ENCODE data around the gene FNDC8. TPM values are rescaled to one million over a fixed set of nuclear protein-coding genes. Genes with fewer than 3 reads are reported as not detected.
A peak's percentile ranks its signal among the peaks of the same experiment; 100 is the strongest.
"Not testable (repeated sequence)": the region's sequence is repeated elsewhere in the genome, so short reads cannot be mapped to it uniquely, and the experiment has no call there.

FNDC8 gene
- total RNA-seq, 4 donors from 2014 or later, result not detected

DNA sequence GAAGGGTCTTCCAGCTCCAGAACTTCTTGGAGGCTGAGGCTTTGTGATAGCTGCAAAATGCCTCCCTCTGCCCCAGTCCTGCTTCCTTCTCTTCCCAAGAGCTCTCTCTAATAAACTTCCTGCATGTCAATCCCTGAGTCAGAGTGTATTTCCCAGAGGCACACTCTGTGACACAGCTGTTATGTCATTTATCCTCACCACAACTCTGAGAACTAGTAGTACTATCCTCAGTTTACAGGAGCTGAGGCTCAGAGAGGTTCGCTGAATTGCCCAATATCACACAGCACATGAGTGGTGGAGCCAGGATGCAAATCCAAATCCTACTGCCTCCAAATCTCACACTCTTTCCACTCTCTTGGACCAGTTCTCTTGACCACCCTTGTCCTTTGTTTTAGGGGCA lies 46.3 kb downstream of the FNDC8 start:
- Histone ChIP-seq H3K36me3 (no peaks in the 10 kb centered on the region), H3K4me1 (no peaks in the 10 kb centered on the region), H3K27me3 (no peaks in the 10 kb centered on the region), H3K4me3 (replicated peaks in 1 of 3) (no peak overlapping the region), H3K27ac (no peak overlapping the region), H3K9me3 (no peaks in the 10 kb centered on the region)
- DNase-seq, result no peak
- no peak for TF ChIP-seq POLR2A (IDR thresholded peaks at IDR 0.05)
- TF ChIP-seq, protein P1, sequence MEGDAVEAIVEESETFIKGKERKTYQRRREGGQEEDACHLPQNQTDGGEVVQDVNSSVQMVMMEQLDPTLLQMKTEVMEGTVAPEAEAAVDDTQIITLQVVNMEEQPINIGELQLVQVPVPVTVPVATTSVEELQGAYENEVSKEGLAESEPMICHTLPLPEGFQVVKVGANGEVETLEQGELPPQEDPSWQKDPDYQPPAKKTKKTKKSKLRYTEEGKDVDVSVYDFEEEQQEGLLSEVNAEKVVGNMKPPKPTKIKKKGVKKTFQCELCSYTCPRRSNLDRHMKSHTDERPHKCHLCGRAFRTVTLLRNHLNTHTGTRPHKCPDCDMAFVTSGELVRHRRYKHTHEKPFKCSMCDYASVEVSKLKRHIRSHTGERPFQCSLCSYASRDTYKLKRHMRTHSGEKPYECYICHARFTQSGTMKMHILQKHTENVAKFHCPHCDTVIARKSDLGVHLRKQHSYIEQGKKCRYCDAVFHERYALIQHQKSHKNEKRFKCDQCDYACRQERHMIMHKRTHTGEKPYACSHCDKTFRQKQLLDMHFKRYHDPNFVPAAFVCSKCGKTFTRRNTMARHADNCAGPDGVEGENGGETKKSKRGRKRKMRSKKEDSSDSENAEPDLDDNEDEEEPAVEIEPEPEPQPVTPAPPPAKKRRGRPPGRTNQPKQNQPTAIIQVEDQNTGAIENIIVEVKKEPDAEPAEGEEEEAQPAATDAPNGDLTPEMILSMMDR (IDR thresholded peaks at IDR 0.05), result no peak
- WGBS, 2 donors, result 75 to 88% methylated on average over 1 of the region's 1 CpG
- intact Hi-C loops (cut with DNase I), result no loop called here

DNA sequence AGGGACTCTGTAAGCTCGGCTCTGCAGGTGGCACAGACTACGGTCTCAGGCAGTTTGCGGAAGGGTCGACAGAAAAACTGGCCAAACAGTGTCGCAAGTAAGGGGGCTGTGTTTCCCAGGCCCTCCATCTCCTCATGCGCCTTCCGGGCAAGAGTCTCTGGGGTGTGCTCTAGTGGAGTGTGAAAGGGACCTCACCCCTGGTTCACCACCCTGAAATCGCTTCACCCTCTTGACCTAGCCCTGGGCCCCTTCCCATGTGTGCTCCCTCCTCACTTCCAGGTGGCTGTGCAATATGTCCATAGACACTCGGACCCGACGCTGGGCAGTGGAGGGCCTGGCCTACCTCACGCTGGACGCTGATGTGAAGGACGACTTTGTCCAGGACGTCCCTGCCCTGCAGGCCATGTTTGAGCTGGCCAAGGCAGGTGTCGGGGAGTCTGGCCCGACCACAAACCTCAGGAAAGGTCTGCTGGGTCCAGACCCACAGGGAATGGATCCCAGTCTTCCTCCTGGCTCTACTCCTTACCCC lies 48.5 kb downstream of the FNDC8 start:
- intact Hi-C loops (cut with DNase I), result loop anchor here (10.0 kb wide), 1 partner anchor 365 kb away; the partner anchor contains the start of gene SLFN12L

DNA sequence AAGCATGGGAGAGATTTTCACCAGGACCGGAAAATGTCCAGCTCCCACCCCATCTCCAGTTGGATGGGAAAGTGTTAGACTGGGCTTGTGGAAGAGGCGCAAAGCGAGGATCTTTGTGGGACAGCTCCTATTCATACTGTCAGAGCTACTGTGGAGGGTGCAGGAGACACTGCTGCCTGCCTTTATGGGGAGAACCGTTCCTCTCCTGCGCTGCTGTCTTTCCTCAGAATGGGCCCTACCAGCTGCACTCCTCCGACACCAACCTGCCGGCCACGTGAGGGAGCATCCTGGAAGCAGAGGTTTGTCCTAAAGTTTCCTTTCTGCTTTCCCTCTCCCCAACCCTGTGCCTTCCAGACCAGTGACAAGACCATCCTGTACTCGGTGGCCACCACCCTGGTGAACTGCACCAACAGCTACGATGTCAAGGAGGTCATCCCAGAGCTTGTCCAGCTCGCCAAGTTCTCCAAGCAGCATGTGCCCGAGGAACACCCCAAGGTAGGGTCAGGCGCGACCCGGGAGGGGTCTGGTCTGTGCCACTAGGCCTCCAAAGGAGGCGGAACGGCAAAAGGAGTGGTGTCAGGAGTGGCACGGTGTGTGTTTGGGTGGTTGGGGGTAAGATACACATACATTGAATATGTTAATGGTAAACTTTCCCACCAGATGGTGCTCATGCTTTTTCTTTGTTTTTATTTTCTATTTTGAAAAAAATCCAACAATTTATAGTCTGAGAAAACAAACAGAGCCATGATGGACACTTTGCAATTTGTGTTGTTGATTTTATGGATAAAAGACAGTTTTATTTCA lies 49.8 kb downstream of the FNDC8 start:
- Histone ChIP-seq H3K36me3 (no peaks in the 10 kb centered on the region), H3K27me3 (no peaks in the 10 kb centered on the region), H3K4me1 (no peaks in the 10 kb centered on the region), H3K9me3 (no peaks in the 10 kb centered on the region), H3K27ac (no peak overlapping the region), H3K4me3 (replicated peaks in 1 of 3) (no peak overlapping the region)
- TF ChIP-seq POLR2A (IDR thresholded peaks at IDR 0.05), result no peak
- TF ChIP-seq, protein P1 (IDR thresholded peaks at IDR 0.05), result peak in 1 of 6 experiments; percentile 8
- 67 to 72% methylated on average over 16 to 18 of the region's 18 CpGs for WGBS, 2 donors
- DNase-seq, result no peak
- intact Hi-C loops (cut with DNase I), result loop anchor here (10.0 kb wide), 1 partner anchor 364 kb away; the partner anchor contains the start of gene SLFN12L

More for the DNA sequence above, 48.5 kb downstream of the FNDC8 start:
- Histone ChIP-seq H3K9me3 (no peaks in the 10 kb centered on the region), H3K36me3 (no peaks in the 10 kb centered on the region), H3K27ac (no peak overlapping the region), H3K4me3 (replicated peaks in 1 of 3) (no peak overlapping the region), H3K27me3 (no peaks in the 10 kb centered on the region), H3K4me1 (no peaks in the 10 kb centered on the region)
- DNase-seq, result no peak
- WGBS, 2 donors, result 85 to 89% methylated on average over 17 of the region's 17 CpGs
- TF ChIP-seq, protein P1 (IDR thresholded peaks at IDR 0.05), result no peak
- TF ChIP-seq POLR2A (IDR thresholded peaks at IDR 0.05), result no peak

DNA sequence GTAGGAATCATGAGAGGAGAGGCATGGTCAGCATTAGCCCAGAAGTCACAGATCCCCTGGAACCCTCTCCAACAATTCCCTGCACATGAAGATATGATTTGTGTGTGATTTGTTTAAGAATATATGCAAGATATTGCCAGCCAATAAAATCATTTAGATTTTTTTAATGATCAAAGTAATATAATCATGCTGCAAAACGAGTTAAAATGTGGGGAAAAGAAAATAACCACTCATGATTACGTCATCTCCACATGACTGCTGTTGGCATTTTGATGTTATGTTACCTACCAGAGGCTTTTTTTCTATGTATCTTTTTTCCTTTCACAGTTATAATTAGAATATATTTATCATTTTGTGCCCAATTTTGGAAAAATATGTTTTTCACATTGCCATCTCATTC lies 50.4 kb downstream of the FNDC8 start:
- DNase-seq, result no peak
- no peaks in the 10 kb centered on the region for H3K36me3 ChIP-seq
- no peak for TF ChIP-seq POLR2A (IDR thresholded peaks at IDR 0.05)
- TF ChIP-seq, protein P1 (IDR thresholded peaks at IDR 0.05), result no peak
- WGBS, 2 donors, result 51 to 54% methylated on average over 2 of the region's 2 CpGs
- no peaks in the 10 kb centered on the region for H3K27me3 ChIP-seq
- intact Hi-C loops (cut with DNase I), result loop anchor here (10.0 kb wide), 1 partner anchor 363 kb away; the partner anchor contains the start of gene SLFN12L
- no peak overlapping the region for H3K27ac ChIP-seq
- H3K4me1 ChIP-seq, result no peaks in the 10 kb centered on the region
- H3K4me3 ChIP-seq (replicated peaks in 1 of 3), result no peak overlapping the region
- H3K9me3 ChIP-seq, result no peaks in the 10 kb centered on the region

DNA sequence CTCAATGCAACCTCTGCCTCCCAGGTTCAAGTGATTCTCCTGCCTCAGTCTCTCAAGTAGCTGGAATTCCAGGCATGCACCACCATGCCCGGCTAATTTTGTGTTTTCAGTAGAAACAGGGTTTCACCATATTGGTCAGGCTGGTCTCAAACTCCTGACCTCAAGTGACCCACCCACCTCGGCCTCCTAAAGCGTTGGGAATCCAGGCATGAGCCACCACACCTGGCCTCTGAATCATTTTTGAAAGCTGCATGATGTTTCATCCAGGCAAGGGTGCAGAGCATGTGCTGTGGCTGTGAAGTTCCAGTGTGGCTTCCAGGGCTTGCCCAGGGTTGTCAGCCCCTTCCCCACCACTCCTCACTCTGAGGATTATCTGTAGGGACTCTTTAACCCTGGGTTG lies 50.9 kb downstream of the FNDC8 start:
- H3K36me3 ChIP-seq; H3K4me1 ChIP-seq; DNase-seq; H3K9me3 ChIP-seq; H3K27me3 ChIP-seq; H3K27ac ChIP-seq; H3K4me3 ChIP-seq (replicated peaks in 1 of 3): not testable (repeated sequence)
- WGBS, 2 donors, result 72 to 73% methylated on average over 3 of the region's 3 CpGs
- intact Hi-C loops (cut with DNase I), result loop anchor here (10.0 kb wide), 1 partner anchor 362 kb away; the partner anchor contains the start of gene SLFN12L
